ENCODE data around the gene TMEM19.

DNA sequence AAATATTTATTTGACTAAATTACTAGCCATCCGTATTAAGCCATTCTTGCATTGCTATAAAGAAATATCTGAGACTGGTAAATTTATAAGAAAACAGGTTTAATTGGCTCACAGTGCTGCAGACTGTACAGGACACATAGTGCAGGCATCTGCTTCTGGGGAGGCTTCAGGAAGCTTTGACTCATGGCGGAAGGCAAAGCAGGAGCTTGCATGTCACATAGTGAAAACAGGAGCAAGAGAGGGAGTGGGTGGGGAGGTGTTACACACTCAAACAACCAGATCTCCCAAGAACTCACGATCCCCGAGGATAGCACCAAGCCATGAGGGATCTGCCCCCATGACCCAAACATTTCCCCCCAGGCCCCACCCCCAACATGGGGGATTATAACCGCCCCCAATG is 42.1 kb downstream of the TMEM19 start:
- no peak for TF ChIP-seq EZH2 (IDR thresholded peaks at IDR 0.05; ENCODE audit: insufficient read depth, poor library complexity, severe bottlenecking)
- no peak for TF ChIP-seq EZH2phosphoT487 (IDR thresholded peaks at IDR 0.05; ENCODE audit: insufficient read depth, low read depth)
